Astrocyte (in vitro differentiated cells and primary cell): ENCODE results near the gene AGBL4. TPM values are rescaled to one million over a fixed set of nuclear protein-coding genes. Genes with fewer than 3 reads are reported as not detected.

ENCODE experiments used
- DNase-seq: peaks from one replicate; pipeline ENCODE4 v3.0.0-alpha.2; 2010; ENCODE audit warnings: low read depth
- FAIRE-seq: peaks from 2 replicates; lab custom pipeline; 2011; peaks lifted over from hg19 to GRCh38; lab: Jason Lieb, UNC
- H2AFZ ChIP-seq: 2 replicates; pipeline ENCODE4 v1.6.0; 2012; ENCODE audit warnings: low read depth, low read length, inconsistent platforms
- H3K27ac ChIP-seq: 2 replicates; pipeline ENCODE4 v1.5.1; 2011; ENCODE audit warnings: low read depth, low read length, inconsistent platforms
- H3K27me3 ChIP-seq: 2 replicates; pipeline ENCODE4 v1.6.0; 2011; ENCODE audit warnings: low read length, inconsistent platforms; ENCODE audit not compliant: insufficient read depth
- H3K36me3 ChIP-seq: 2 replicates; pipeline ENCODE4 v1.5.1; 2011; ENCODE audit warnings: low read length, inconsistent platforms; ENCODE audit not compliant: insufficient read depth
- H3K4me1 ChIP-seq: 2 replicates; pipeline ENCODE4 v1.5.1; 2011; ENCODE audit warnings: low read length, inconsistent platforms; ENCODE audit not compliant: insufficient read depth
- H3K4me2 ChIP-seq: 2 replicates; pipeline ENCODE4 v1.6.0; 2012; ENCODE audit warnings: low read length, inconsistent platforms
- H3K4me3 ChIP-seq: 2 replicates; pipeline ENCODE4 v1.5.1; 2011; ENCODE audit warnings: low read depth, mild to moderate bottlenecking, low read length, inconsistent platforms; ENCODE audit not compliant: insufficient read depth
- H3K79me2 ChIP-seq: 2 replicates; pipeline ENCODE4 v1.6.0; 2012; ENCODE audit warnings: mild to moderate bottlenecking, low read length, inconsistent platforms; ENCODE audit not compliant: insufficient read depth
- H3K9ac ChIP-seq: 2 replicates; pipeline ENCODE4 v1.6.0; 2012; ENCODE audit warnings: mild to moderate bottlenecking, low read length, inconsistent platforms
- H3K9me3 ChIP-seq: 2 replicates; pipeline ENCODE4 v1.5.1; 2012; ENCODE audit warnings: low read depth, mild to moderate bottlenecking, low read length, inconsistent platforms; ENCODE audit not compliant: insufficient read depth
- H4K20me1 ChIP-seq: 2 replicates; pipeline ENCODE4 v1.6.0; 2012; ENCODE audit warnings: low read length, inconsistent platforms; ENCODE audit not compliant: insufficient read depth
- H3K27ac Mint-ChIP-seq: one replicate; pipeline ENCODE4 v1.8.0; 2021; ENCODE audit warnings: mild to moderate bottlenecking, mixed read lengths; ENCODE audit not compliant: unreplicated experiment
- H3K27me3 Mint-ChIP-seq: one replicate; pipeline ENCODE4 v1.8.0; 2021; ENCODE audit warnings: low read depth, mixed read lengths; ENCODE audit not compliant: unreplicated experiment
- H3K36me3 Mint-ChIP-seq: one replicate; pipeline ENCODE4 v1.8.0; 2021; ENCODE audit warnings: low read depth, mixed read lengths; ENCODE audit not compliant: unreplicated experiment
- H3K4me1 Mint-ChIP-seq: one replicate; pipeline ENCODE4 v1.8.0; 2021; ENCODE audit warnings: low read depth, mixed read lengths; ENCODE audit not compliant: unreplicated experiment
- H3K4me3 Mint-ChIP-seq: one replicate; pipeline ENCODE4 v1.8.0; 2021; ENCODE audit warnings: mild to moderate bottlenecking, moderate library complexity, mixed read lengths; ENCODE audit not compliant: unreplicated experiment
- H3K9me3 Mint-ChIP-seq: one replicate; pipeline ENCODE4 v1.8.0; 2021; ENCODE audit warnings: mild to moderate bottlenecking, mixed read lengths; ENCODE audit not compliant: unreplicated experiment
- CTCF ChIP-seq: IDR thresholded peaks from 2 replicates; pipeline ENCODE4 v1.5.1; 2011; ENCODE audit warnings: low read depth, mild to moderate bottlenecking, inconsistent platforms, low read length, moderate library complexity; ENCODE audit not compliant: insufficient read depth
- EZH2 ChIP-seq: IDR thresholded peaks from 2 replicates; pipeline ENCODE4 v1.6.1; 2012; ENCODE audit warnings: mild to moderate bottlenecking, low read length, inconsistent platforms; ENCODE audit not compliant: insufficient read depth
- total RNA-seq: library from RNA; stranded (reverse); gene quantifications from 2 replicates; pipeline ENCODE4 v1.2.1, GENCODE V29; 2021

AGBL4 gene
- total RNA-seq, 1 donor from 2014 or later = not detected

DNA sequence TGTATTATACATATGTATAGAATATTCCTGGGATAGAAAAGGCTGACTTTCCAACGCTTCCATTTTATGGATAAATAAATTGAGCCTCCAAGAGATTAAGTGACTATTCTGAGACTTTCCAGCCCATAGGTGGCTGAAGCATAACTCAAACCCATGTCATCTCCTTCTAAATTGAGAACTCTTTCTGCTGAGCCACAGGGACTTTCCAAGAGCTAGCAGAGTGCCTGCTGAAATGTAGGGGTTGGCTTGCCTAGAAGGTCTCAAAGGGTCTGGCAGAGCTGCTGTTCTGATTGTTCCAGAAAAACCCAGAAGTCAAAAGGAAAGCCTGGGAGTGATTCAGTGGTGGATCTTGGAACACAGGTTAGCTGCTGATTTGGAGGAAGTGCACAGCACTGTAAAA lies 1100.6 kb downstream of the AGBL4 start:
- DNase-seq = no peak

DNA sequence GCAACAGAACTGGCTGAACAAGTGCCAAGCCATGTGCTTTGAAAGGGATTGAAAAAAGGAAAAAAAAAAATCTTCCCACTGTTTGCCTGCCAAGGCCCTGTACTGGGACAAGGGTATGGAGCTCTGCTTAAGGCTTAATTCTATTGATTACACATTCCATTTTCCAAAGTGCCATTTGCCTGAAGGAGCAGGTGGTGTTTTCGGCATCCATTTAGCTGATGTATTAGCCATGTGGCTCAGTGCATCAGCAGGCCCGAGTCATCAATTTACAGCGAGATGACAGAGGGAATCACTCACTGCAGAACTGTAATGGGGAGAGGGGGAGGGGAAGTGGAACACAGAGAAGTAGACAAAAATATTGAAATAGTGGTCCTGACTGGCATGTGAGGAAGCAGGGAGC lies 1102.9 kb downstream of the AGBL4 start:
- Histone ChIP-seq H3K4me1 (peaks cover 2% of the 10 kb centered on the region), H3K9ac (no peak overlapping the region), H4K20me1 (no peaks in the 10 kb centered on the region), H2AFZ (no peak overlapping the region), H3K27ac (no peak overlapping the region), H3K36me3 (no peaks in the 10 kb centered on the region), H3K27me3 (no peaks in the 10 kb centered on the region), H3K4me2 (no peak overlapping the region), H3K4me3 (no peak overlapping the region), H3K9me3 (no peaks in the 10 kb centered on the region), H3K79me2 (no peaks in the 10 kb centered on the region)
- Mint-ChIP-seq H3K27me3 (peaks cover 2% of the 10 kb centered on the region), H3K9me3 (no peaks in the 10 kb centered on the region), H3K36me3 (no peaks in the 10 kb centered on the region), H3K4me3 (no peak overlapping the region), H3K4me1 (peaks cover 4% of the 10 kb centered on the region), H3K27ac (no peak overlapping the region)
- DNase-seq (no peak), FAIRE-seq (no peak)
- TF ChIP-seq CTCF (no peak), EZH2 (no peak)

More for the DNA sequence above, 1100.6 kb downstream of the AGBL4 start:
- no peak overlapping the region for H3K4me3 Mint-ChIP-seq
- TF ChIP-seq CTCF (no peak), EZH2 (no peak)
- Histone ChIP-seq H3K36me3 (no peaks in the 10 kb centered on the region), H3K79me2 (no peaks in the 10 kb centered on the region), H3K27me3 (no peaks in the 10 kb centered on the region), H3K4me2 (no peak overlapping the region), H3K9me3 (no peaks in the 10 kb centered on the region), H3K4me3 (no peak overlapping the region), H2AFZ (no peak overlapping the region), H4K20me1 (no peaks in the 10 kb centered on the region), H3K4me1 (no peaks in the 10 kb centered on the region), H3K27ac (no peak overlapping the region), H3K9ac (no peak overlapping the region)
- FAIRE-seq = no peak
- H3K9me3 Mint-ChIP-seq = no peaks in the 10 kb centered on the region
- no peaks in the 10 kb centered on the region for H3K4me1 Mint-ChIP-seq
- no peaks in the 10 kb centered on the region for H3K36me3 Mint-ChIP-seq
- H3K27me3 Mint-ChIP-seq = peaks cover 4% of the 10 kb centered on the region
- no peak overlapping the region for H3K27ac Mint-ChIP-seq

DNA sequence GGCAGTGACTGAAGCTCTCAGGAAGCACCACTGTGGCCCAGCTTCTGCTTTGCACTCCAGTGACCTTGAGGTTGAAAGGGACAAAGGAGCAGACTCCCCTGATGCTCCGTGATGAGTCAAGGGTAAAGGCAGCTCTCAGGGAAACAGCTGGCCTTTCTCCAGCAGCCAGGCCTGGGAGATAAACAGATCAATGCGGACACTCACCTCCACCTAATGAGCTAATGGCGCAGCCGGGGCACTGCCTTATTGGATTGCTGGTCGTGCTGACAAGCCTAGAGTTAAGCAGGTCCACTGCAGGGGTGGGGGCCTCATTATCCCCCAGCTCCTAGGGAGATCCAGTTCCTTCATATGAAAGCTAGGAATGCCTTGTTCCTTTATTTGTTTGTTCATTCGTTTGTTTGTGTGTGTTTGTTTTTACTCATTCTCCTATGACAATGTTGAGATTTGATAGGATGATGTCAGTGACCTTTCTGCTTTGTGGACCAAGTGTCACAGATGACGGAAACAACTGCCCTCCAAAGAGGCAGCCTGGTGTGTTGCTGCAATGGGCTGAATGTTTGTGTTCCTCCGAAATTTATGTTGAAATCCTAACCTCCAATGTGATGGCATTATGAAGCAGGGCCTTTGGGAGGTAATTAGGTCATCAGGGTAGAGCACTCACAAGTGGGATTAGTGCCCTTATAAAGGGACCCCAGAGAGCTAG lies 1105.7 kb downstream of the AGBL4 start:
- Mint-ChIP-seq H3K4me1 (peaks cover 4% of the 10 kb centered on the region), H3K9me3 (no peaks in the 10 kb centered on the region), H3K27me3 (peaks cover 2% of the 10 kb centered on the region), H3K36me3 (no peaks in the 10 kb centered on the region), H3K27ac (no peak overlapping the region), H3K4me3 (no peak overlapping the region)
- no peak for FAIRE-seq
- DNase-seq = no peak
- Histone ChIP-seq H3K4me1 (peaks cover 3% of the 10 kb centered on the region), H3K27ac (no peak overlapping the region), H2AFZ (no peak overlapping the region), H3K4me2 (no peak overlapping the region), H3K4me3 (no peak overlapping the region), H3K79me2 (no peaks in the 10 kb centered on the region), H4K20me1 (no peaks in the 10 kb centered on the region), H3K27me3 (no peaks in the 10 kb centered on the region), H3K36me3 (no peaks in the 10 kb centered on the region), H3K9ac (no peak overlapping the region), H3K9me3 (no peaks in the 10 kb centered on the region)
- TF ChIP-seq EZH2 (no peak), CTCF (no peak)
